ENCODE measurements around the gene TCP10L.
"Not testable (repeated sequence)": the region's sequence is repeated elsewhere in the genome, so short reads cannot be mapped to it uniquely, and the experiment has no call there.

Gene TCP10L

GRCh38 chr21:32569261-32570230 lies 15.8 kb downstream of the TCP10L start:
- CTCF ChIA-PET: interaction anchor here (0.7 to 1.8 kb wide), 14 partner anchors 9 to 703 kb away, joined by 3 to 9 read pairs (median 5); partner anchors contain the start of gene TCP10L
- POLR2A ChIA-PET: no interaction called here
- peak; percentile 87 for TF ChIP-seq CTCF (IDR thresholded peaks at IDR 0.05; ENCODE audit: control extremely low read depth, extremely low read depth, low read depth, missing control alignments)
- peak; percentile 82 for DNase-seq (ENCODE audit: extremely low spot score)

- no peak for TF ChIP-seq CTCF (IDR thresholded peaks at IDR 0.05; ENCODE audit: control extremely low read depth, extremely low read depth, low read depth, missing control alignments)
- POLR2A ChIA-PET: no interaction called here
- DNase-seq (ENCODE audit: extremely low spot score): no peak
- CTCF ChIA-PET: interaction anchor here (1.2 to 1.4 kb wide), 2 partner anchors 9 to 164 kb away, joined by 3 to 4 read pairs; no protein-coding TSS in a partner anchor
These were observed 17.7 kb downstream of the TCP10L start for GRCh38 chr21:32567626-32568025.

GRCh38 chr21:32566741-32567389 lies 18.5 kb downstream of the TCP10L start:
- ChIA-PET CTCF (interaction anchor here (1.4 kb wide), 1 partner anchor 163 kb away, joined by 4 read pairs; no protein-coding TSS in a partner anchor), POLR2A (no interaction called here)
- DNase-seq (ENCODE audit: extremely low spot score): no peak
- TF ChIP-seq CTCF (IDR thresholded peaks at IDR 0.05; ENCODE audit: control extremely low read depth, extremely low read depth, low read depth, missing control alignments): no peak

GRCh38 chr21:32565856-32566465 lies 19.4 kb downstream of the TCP10L start:
- DNase-seq (ENCODE audit: extremely low spot score): no peak
- no peak for TF ChIP-seq CTCF (IDR thresholded peaks at IDR 0.05; ENCODE audit: control extremely low read depth, extremely low read depth, low read depth, missing control alignments)
- CTCF ChIA-PET: no interaction called here
- POLR2A ChIA-PET: no interaction called here

GRCh38 chr21:32562915-32563314 lies 22.4 kb downstream of the TCP10L start:
- no peak for DNase-seq (ENCODE audit: extremely low spot score)
- CTCF ChIA-PET: no interaction called here
- POLR2A ChIA-PET: no interaction called here
- TF ChIP-seq CTCF (IDR thresholded peaks at IDR 0.05; ENCODE audit: control extremely low read depth, extremely low read depth, low read depth, missing control alignments): no peak

- CTCF ChIA-PET: no interaction called here
- TF ChIP-seq CTCF (IDR thresholded peaks at IDR 0.05; ENCODE audit: control extremely low read depth, extremely low read depth, low read depth, missing control alignments): no peak
- DNase-seq (ENCODE audit: extremely low spot score): no peak
- POLR2A ChIA-PET: no interaction called here
These were observed 22.9 kb downstream of the TCP10L start for GRCh38 chr21:32562426-32562825.

- CTCF ChIA-PET: interaction anchor here (0.7 to 1.0 kb wide), 2 partner anchors 40 to 42 kb away, joined by 3 to 4 read pairs; no protein-coding TSS in a partner anchor
- DNase-seq (ENCODE audit: extremely low spot score); POLR2A ChIA-PET: not testable (repeated sequence)
These were observed 23.8 kb downstream of the TCP10L start for GRCh38 chr21:32561476-32561875.
